ENCODE data around the gene PRR16.
A peak's percentile ranks its signal among the peaks of the same experiment; 100 is the strongest.

PRR16 gene

GRCh38 chr5:120436996-120437395 is 27.1 kb upstream of the PRR16 start:
- no peak for TF ChIP-seq PPARA (CRISPR knock-in tag; IDR thresholded peaks at IDR 0.05; ENCODE audit: borderline replicate concordance)
- TF ChIP-seq ZC3H10 (CRISPR knock-in tag; IDR thresholded peaks at IDR 0.05), result no peak
- no peak for TF ChIP-seq BACH2 (CRISPR knock-in tag; IDR thresholded peaks at IDR 0.05; ENCODE audit: borderline replicate concordance)
- TF ChIP-seq ZFP30 (CRISPR knock-in tag; IDR thresholded peaks at IDR 0.05), result no peak
- TF ChIP-seq CREB5 (CRISPR knock-in tag; IDR thresholded peaks at IDR 0.05; ENCODE audit: low read depth), result no peak
- TF ChIP-seq TOX (CRISPR knock-in tag; IDR thresholded peaks at IDR 0.05; ENCODE audit: borderline replicate concordance), result no peak
- TF ChIP-seq ZNF565 (CRISPR knock-in tag; conservative IDR thresholded peaks at IDR 0.05; ENCODE audit: low read depth), result no peak
- no peak for ATAC-seq

- peak; percentile 49 for ATAC-seq
- 0 out of 2 replicates have a peak, but pooled peaks have one; percentile 39 for TF ChIP-seq ZFP3 (CRISPR knock-in tag; IDR thresholded peaks at IDR 0.05)
- peak; percentile 86 for TF ChIP-seq ISL1 (CRISPR knock-in tag; IDR thresholded peaks at IDR 0.05)
- 0 out of 2 replicates have a peak, but pooled peaks have one; percentile 30 for TF ChIP-seq SNAI2 (CRISPR knock-in tag; IDR thresholded peaks at IDR 0.05)
- TF ChIP-seq, protein P1, sequence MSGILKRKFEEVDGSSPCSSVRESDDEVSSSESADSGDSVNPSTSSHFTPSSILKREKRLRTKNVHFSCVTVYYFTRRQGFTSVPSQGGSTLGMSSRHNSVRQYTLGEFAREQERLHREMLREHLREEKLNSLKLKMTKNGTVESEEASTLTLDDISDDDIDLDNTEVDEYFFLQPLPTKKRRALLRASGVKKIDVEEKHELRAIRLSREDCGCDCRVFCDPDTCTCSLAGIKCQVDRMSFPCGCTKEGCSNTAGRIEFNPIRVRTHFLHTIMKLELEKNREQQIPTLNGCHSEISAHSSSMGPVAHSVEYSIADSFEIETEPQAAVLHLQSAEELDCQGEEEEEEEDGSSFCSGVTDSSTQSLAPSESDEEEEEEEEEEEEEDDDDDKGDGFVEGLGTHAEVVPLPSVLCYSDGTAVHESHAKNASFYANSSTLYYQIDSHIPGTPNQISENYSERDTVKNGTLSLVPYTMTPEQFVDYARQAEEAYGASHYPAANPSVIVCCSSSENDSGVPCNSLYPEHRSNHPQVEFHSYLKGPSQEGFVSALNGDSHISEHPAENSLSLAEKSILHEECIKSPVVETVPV (CRISPR knock-in tag; IDR thresholded peaks at IDR 0.05), result no peak
These were observed 21.4 kb upstream of the PRR16 start for GRCh38 chr5:120442694-120443093.

DNA sequence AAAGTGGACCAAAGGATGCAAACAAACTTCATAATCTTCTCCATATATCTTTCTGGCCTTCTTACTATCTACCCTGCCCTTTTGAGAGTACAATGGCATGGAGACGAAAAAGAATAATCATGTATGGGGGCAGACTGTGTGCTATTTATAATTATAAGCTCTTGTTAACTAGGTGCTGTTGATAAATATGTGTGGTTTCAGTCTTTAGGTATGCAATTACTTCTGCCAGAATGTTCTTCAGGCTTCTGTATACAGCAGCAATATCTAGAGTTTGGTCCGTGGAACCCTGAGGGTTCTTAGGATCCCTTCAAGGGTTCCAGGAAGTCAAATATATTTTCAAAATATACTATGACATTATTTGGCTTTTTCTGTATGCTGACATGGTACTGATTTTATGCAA is 20.5 kb upstream of the PRR16 start:
- no peak for TF ChIP-seq SNAI2 (CRISPR knock-in tag; IDR thresholded peaks at IDR 0.05)
- TF ChIP-seq ESRRG (CRISPR knock-in tag; IDR thresholded peaks at IDR 0.05), result no peak
- no peak for TF ChIP-seq PPARA (CRISPR knock-in tag; IDR thresholded peaks at IDR 0.05; ENCODE audit: borderline replicate concordance)
- TF ChIP-seq RARB (CRISPR knock-in tag; IDR thresholded peaks at IDR 0.05), result no peak
- TF ChIP-seq ZC3H10 (CRISPR knock-in tag; IDR thresholded peaks at IDR 0.05), result no peak
- TF ChIP-seq CSDC2 (CRISPR knock-in tag; IDR thresholded peaks at IDR 0.05), result no peak
- TF ChIP-seq CREB5 (CRISPR knock-in tag; IDR thresholded peaks at IDR 0.05; ENCODE audit: low read depth), result no peak
- TF ChIP-seq OSR1 (CRISPR knock-in tag; IDR thresholded peaks at IDR 0.05), result no peak
- no peak for TF ChIP-seq ZFP3 (CRISPR knock-in tag; IDR thresholded peaks at IDR 0.05)
- TF ChIP-seq TCF4 (CRISPR knock-in tag; IDR thresholded peaks at IDR 0.05; ENCODE audit: borderline replicate concordance), result no peak
- TF ChIP-seq, protein P2, sequence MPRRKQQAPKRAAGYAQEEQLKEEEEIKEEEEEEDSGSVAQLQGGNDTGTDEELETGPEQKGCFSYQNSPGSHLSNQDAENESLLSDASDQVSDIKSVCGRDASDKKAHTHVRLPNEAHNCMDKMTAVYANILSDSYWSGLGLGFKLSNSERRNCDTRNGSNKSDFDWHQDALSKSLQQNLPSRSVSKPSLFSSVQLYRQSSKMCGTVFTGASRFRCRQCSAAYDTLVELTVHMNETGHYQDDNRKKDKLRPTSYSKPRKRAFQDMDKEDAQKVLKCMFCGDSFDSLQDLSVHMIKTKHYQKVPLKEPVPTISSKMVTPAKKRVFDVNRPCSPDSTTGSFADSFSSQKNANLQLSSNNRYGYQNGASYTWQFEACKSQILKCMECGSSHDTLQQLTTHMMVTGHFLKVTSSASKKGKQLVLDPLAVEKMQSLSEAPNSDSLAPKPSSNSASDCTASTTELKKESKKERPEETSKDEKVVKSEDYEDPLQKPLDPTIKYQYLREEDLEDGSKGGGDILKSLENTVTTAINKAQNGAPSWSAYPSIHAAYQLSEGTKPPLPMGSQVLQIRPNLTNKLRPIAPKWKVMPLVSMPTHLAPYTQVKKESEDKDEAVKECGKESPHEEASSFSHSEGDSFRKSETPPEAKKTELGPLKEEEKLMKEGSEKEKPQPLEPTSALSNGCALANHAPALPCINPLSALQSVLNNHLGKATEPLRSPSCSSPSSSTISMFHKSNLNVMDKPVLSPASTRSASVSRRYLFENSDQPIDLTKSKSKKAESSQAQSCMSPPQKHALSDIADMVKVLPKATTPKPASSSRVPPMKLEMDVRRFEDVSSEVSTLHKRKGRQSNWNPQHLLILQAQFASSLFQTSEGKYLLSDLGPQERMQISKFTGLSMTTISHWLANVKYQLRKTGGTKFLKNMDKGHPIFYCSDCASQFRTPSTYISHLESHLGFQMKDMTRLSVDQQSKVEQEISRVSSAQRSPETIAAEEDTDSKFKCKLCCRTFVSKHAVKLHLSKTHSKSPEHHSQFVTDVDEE (CRISPR knock-in tag; IDR thresholded peaks at IDR 0.05), result no peak
- TF ChIP-seq ZNF70 (CRISPR knock-in tag; IDR thresholded peaks at IDR 0.05), result no peak
- TF ChIP-seq, protein P1 (CRISPR knock-in tag; IDR thresholded peaks at IDR 0.05), result no peak
- no peak for TF ChIP-seq POU6F1 (CRISPR knock-in tag; IDR thresholded peaks at IDR 0.05; ENCODE audit: borderline replicate concordance, low read depth)
- no peak for TF ChIP-seq ISL1 (CRISPR knock-in tag; IDR thresholded peaks at IDR 0.05)
- TF ChIP-seq ZNF8 (CRISPR knock-in tag; IDR thresholded peaks at IDR 0.05), result no peak
- TF ChIP-seq ARNTL (CRISPR knock-in tag; IDR thresholded peaks at IDR 0.05; ENCODE audit: borderline replicate concordance, low read depth), result no peak
- ATAC-seq, result no peak
